Ecto neural progenitor cell (in vitro differentiated cells): ENCODE measurements around the gene GPR179.
A peak's percentile ranks its signal among the peaks of the same experiment; 100 is the strongest.
"Not testable (repeated sequence)": the region's sequence is repeated elsewhere in the genome, so short reads cannot be mapped to it uniquely, and the experiment has no call there.

Experiments
- DNase-seq: peaks from one replicate; pipeline ENCODE4 v3.0.0-alpha.2; 2018; ENCODE audit warnings: low spot score

Gene GPR179

GRCh38 chr17:38324772-38325171, 19.0 kb downstream of the GPR179 start:
- DNase-seq = no peak

DNA sequence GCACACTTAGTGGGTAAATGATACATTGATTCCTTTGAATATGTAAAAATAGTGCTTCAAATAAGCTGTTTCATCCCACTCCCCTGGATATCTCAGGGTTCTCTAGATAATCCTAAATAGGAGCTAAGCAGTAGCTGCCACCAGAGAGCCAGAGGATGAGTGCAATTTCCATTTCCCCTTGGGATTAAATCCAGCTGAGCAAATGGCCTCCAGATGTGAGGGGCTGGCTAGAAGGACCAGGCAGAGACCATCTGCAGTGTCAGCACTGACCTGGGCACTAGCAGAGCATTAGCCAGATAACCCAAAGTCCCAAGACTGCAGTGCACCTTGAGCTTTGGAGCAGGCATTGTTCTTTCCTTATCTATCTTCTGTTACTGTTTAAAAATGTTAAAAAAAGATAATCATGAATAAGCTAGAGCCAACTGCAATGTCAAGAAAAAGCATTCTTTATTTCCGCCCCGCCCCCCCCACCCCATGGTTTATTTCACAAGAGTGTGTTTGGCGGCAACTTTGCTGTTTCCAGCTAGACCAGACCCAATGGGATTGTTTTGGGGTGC, 19.5 kb downstream of the GPR179 start:
- DNase-seq = peak; percentile 44

- DNase-seq = no peak
Observed at GRCh38 chr17:38322897-38323296, 20.9 kb downstream of the GPR179 start.

- DNase-seq = peak; percentile 83
Observed at GRCh38 chr17:38322156-38322779, 21.5 kb downstream of the GPR179 start.

DNA sequence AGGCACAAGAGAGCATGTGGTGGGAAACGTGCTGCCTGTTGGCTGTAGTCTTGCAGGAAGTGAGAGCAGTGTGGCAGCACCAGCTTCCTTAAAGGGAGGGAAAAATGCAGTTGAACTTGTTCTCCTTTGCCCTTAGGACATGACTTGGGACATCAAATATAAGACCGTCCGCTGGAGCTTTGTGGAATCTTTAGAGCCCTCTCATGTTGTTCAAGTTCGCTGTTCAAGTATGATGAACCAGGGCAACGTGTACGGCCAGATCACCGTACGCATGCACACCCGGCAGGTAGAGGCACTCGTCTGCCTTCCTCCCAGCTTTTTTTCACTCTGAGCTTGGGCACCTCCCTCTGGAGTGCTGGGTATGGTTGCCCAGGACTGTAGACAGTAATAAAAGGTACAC, 23.3 kb downstream of the GPR179 start:
- DNase-seq = peak; percentile 40

DNA sequence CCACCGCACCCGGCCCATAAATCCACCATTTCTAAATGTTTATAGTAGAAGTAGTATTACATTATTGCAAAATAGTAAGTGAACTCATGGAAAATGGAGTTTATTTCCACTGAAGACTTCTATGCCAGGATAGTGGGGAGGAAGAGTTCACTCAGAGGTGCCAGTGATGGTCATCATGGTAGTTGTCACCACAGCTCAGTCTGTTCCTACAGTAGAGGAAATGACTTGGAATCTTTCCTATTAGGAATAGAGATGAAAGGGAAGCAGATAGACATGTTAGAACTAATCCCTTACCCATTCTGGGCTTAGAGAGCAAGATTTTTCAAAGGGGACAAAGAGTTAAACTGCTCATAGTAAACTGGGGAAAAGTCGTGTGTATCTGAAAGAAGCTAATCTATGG, 26.7 kb downstream of the GPR179 start:
- no peak for DNase-seq

GRCh38 chr17:38315497-38315896, 28.3 kb downstream of the GPR179 start:
- no peak for DNase-seq

DNA sequence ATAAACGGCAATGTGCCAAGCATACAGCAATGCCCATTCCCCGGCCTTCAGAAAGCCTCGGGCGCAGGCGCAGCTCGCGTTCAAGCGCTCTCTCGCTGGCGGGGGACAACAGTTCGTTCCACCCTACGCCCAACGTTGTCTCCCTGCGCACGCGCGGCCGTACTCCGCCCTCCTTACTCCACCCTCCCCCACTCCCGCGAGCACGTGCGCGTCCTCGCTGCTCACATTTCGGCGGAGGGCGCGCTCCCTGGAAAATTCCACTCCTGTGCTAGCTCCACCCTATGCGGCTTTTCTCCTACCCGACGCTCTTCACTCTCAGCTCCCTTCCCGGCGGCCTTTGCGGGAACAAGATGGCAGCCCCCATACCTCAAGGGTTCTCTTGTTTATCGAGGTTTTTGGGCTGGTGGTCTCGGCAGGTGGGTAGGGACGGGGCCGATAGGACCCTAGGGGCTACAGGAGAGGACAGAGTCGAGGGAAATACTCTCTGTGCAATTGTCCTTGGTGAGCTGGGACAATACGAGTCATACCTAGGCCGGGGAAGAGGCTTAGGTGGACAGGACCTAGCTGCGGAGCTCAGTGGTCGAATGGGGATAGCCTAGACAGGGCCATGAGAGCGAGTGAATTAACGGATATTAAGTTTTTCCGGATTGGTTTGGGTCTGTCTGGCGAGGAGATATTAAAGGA, 46.8 kb downstream of the GPR179 start, which contains the start of gene MRPL45:
Gene MRPL45, plus strand, starts transcription at position 335 of the 684 bp plus-strand sequence. Its CDS starts 16 bp downstream, at position 351.
- peak; percentile 99 for DNase-seq

DNA sequence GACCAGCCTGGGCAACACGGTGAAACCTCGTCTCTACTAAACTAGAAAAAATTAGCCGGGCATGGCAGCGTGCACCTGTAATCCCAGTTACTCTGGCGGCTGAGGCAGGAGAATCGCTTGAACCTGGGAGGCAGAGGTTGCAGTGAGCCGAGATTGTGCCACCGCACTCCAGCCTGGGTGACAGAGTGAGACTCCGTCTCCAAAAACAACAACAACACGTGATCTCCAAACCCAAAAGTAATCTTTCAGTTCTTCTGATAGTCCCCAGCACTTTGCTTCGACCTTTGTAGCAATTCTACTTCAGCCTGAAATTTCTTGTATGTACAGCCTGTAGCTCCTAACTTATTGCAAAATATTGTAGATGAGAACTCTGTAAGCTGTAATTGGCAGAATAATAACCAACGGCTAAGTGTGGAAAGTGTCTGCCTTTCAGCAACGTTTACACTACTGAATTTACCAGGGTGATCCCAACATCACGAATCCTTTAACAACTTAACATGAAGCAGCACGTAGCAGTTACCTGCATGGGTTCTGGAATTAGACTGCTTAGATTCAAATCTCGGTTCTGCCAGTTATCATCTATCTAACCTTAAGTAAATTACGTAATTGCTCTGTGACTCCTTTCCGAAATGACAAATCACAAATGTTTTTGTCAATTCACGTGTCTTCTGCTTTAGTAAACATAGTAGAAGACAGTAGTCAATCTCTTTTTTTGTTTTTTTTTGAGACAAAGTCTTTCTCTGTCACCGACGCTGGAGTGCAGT, 48.0 kb downstream of the GPR179 start:
- not testable (repeated sequence) for DNase-seq

DNA sequence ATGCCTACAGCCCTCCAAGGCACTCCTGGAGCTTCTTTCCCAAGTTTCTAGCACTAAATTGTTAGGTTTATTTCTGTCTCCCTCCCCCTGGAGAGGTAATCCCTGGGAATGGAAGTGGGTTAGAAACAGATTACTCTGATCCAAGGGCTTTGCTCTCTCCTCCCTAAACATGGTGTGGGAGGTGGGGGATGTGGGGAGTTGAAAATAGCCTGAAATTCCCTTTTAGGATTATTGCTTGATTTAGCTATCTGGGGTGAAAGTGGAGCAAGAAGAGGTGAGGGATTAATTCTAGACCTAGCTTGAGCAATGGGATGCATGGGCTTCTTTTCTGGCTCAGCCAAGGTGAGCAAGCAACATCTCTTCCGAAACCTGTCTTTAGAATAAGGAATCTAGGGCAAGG, 54.0 kb downstream of the GPR179 start:
- not testable (repeated sequence) for DNase-seq

DNA sequence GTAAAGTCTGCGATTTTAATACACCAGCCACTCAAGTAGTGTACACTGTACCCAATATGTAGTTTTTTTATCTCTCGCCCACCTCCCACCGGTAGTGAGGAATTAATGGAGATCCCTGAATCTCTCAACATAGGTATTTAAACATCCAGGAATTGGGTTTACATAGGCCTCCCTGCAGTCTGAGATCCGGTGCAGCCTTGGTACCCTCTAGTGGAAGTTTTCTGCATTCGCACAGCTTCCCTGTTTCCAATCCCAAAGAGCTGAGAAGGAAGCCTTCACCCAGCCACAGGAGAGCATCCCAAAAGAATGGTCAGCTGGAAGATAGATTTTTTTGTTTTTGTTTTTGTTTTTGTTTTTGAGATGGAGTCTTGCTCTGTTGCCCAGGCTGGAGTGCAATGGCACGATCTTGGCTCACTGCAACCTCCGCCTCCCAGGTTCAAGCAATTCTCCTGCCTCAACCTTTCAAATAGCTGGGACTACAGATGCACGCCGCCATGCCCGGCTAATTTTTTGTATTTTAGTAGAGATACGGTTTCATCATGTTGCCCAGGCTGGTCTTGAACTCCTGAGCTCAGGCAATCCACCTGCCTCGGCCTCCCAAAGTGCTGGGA, 55.4 kb downstream of the GPR179 start:
- DNase-seq = not testable (repeated sequence)

DNA sequence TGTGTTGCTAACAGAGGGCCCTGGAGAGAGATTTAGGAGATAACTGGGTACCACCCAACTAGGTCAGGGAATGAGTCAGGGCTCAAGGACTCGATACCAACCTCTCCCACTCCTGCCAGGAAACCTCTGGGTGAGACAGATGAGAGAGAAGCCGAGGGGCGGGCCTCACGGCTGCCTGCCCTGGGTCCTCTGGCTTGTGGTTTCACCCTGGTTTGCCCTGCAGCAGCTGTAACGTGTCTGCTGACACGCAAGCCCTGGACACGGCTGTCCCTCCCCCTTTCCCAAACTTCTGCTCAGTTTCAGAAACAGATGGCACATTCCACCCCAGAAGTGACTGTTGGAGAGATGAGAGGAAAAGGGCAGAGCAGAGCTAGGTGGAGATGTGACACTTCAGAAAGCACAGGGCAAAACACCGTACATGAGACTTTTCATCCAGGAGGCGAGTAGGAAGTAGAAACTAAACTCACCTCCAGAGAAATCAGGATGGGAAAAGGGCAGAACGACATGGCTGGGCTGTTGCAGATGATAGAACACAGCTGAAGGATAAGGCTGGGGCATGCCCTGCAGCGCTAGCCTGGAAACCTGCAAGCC, 57.2 kb downstream of the GPR179 start:
- DNase-seq = peak; percentile 49

- DNase-seq = not testable (repeated sequence)
Observed at GRCh38 chr17:38285994-38286393, 57.8 kb downstream of the GPR179 start.
